GM19372 (cell line): ENCODE measurements around the gene ITLN1.
"Not testable (repeated sequence)": the region's sequence is repeated elsewhere in the genome, so short reads cannot be mapped to it uniquely, and the experiment has no call there.

ENCODE experiments used
- ATAC-seq: cut with Tn5 transposase; IDR thresholded peaks from one replicate; pipeline ENCODE4 v1.9.1; 2021; ENCODE audit warnings: mild to moderate bottlenecking, low read depth, moderate library complexity; ENCODE audit not compliant: unreplicated experiment

Gene ITLN1

GRCh38 chr1:160883581-160884513 lies 1.1 kb downstream of the ITLN1 start:
- ATAC-seq: no peak

GRCh38 chr1:160882582-160882981 lies 2.4 kb downstream of the ITLN1 start:
- ATAC-seq: no peak

GRCh38 chr1:160881264-160881663 lies 3.7 kb downstream of the ITLN1 start:
- not testable (repeated sequence) for ATAC-seq

- ATAC-seq: no peak
Measured at GRCh38 chr1:160880216-160880615, 4.8 kb downstream of the ITLN1 start.

GRCh38 chr1:160879056-160879455 lies 5.9 kb downstream of the ITLN1 start:
- ATAC-seq: no peak

- no peak for ATAC-seq
Measured at GRCh38 chr1:160877221-160877620, 7.8 kb downstream of the ITLN1 start.

GRCh38 chr1:160876311-160876710 lies 8.7 kb downstream of the ITLN1 start:
- no peak for ATAC-seq

GRCh38 chr1:160875591-160875990 lies 9.4 kb downstream of the ITLN1 start:
- ATAC-seq: not testable (repeated sequence)

- no peak for ATAC-seq
Measured at GRCh38 chr1:160874935-160875334, 10.0 kb downstream of the ITLN1 start.

GRCh38 chr1:160868141-160868540 lies 16.8 kb downstream of the ITLN1 start:
- ATAC-seq: no peak

- not testable (repeated sequence) for ATAC-seq
Measured at GRCh38 chr1:160867651-160868050, 17.3 kb downstream of the ITLN1 start.

- no peak for ATAC-seq
Measured at GRCh38 chr1:160866695-160867260, 18.2 kb downstream of the ITLN1 start.

GRCh38 chr1:160866001-160866694 lies 18.8 kb downstream of the ITLN1 start:
- no peak for ATAC-seq

GRCh38 chr1:160865337-160865736 lies 19.6 kb downstream of the ITLN1 start:
- no peak for ATAC-seq

GRCh38 chr1:160864173-160864572 lies 20.8 kb downstream of the ITLN1 start:
- no peak for ATAC-seq

GRCh38 chr1:160863774-160864131 lies 21.2 kb downstream of the ITLN1 start:
- no peak for ATAC-seq

- no peak for ATAC-seq
Measured at GRCh38 chr1:160863061-160863773, 21.8 kb downstream of the ITLN1 start.

- no peak for ATAC-seq
Measured at GRCh38 chr1:160862203-160863060, 22.5 kb downstream of the ITLN1 start, which contains the start of gene CD244. TSS of gene CD244 (minus strand) at chr1:160862887. CDS start at chr1:160862677, 210 bp downstream.

GRCh38 chr1:160860840-160861505 lies 24.0 kb downstream of the ITLN1 start:
- ATAC-seq: no peak
